Measurements from ENCODE around the gene TMUB2.
A peak's percentile ranks its signal among the peaks of the same experiment; 100 is the strongest.

Gene TMUB2

DNA sequence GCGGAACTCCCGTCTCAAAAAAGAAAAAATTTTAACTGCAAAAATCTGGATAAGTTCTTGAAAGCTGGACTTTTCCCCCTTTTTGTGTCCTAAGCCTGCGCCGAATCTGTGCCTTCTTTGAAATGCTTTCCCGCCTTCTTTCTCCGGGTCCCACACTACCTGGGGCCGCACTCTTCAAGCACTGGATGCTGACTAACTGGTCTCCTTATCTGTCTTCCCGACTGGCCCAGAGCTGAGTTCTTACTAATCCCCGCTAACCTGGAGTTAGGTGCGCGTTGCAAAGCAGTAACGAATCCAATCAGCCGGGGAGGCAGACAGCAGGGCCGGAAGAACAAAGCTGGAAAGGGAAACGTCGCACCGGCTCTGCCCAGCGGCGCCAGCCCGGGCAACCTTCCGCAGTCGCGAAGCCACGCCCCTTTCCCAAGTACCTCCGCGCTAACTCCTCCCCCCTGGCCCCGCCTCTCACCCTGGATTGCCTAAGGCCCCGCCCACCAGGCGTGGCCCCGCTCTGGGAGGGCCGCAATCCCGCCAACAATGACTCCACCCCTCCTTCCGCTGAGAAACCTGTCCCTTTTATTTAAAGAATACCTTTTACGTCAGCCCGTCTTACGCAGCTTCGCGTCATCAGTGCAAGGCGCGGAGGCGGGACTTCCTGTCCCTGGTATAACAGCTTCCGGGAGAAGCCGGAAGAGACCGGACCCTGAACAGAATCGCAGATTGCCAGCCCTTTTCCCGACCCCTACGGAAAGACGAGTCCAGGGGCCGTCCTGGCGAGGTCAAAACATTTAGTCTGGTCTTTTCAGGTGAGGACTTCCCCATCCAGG lies at the start of gene TMUB2 (continued):
- TF ChIP-seq ZNF335 (tag by site-specific recombination; conservative IDR thresholded peaks at IDR 0.05) (peak; percentile 90), ZSCAN23 (tag by site-specific recombination; IDR thresholded peaks at IDR 0.05) (0 out of 2 replicates have a peak, but pooled peaks have one; percentile 2), ZNF501 (tag by site-specific recombination; IDR thresholded peaks at IDR 0.05) (peak; percentile 79; the same call in 1 of the 2 replicates), ZNF121 (tag by site-specific recombination; IDR thresholded peaks at IDR 0.05) (peak; percentile 99), ZFP37 (tag by site-specific recombination; IDR thresholded peaks at IDR 0.05) (peak; percentile 65; the same call in 1 of the 2 replicates), SP3 (tag by site-specific recombination; IDR thresholded peaks at IDR 0.05) (peak; percentile 99), ZNF155 (tag by site-specific recombination; IDR thresholded peaks at IDR 0.05) (no peak), ZNF221 (tag by site-specific recombination; IDR thresholded peaks at IDR 0.05; ENCODE audit: borderline replicate concordance) (no peak), TCF7L2 (IDR thresholded peaks at IDR 0.05; ENCODE audit: borderline replicate concordance, low read depth, low read length) (no peak), ZNF670 (tag by site-specific recombination; IDR thresholded peaks at IDR 0.05; ENCODE audit: low read depth) (no peak), ZBTB8A (tag by site-specific recombination; IDR thresholded peaks at IDR 0.05) (peak; percentile 65), ZNF2 (tag by site-specific recombination; IDR thresholded peaks at IDR 0.05) (peak; percentile 69), SP2 (tag by site-specific recombination; IDR thresholded peaks at IDR 0.05) (peak; percentile 95), ZXDB (tag by site-specific recombination; IDR thresholded peaks at IDR 0.05) (peak; percentile 93), ZEB2 (tag by site-specific recombination; IDR thresholded peaks at IDR 0.05) (peak; percentile 76; the same call in 1 of the 2 replicates)
- TF ChIP-seq, protein P1, sequence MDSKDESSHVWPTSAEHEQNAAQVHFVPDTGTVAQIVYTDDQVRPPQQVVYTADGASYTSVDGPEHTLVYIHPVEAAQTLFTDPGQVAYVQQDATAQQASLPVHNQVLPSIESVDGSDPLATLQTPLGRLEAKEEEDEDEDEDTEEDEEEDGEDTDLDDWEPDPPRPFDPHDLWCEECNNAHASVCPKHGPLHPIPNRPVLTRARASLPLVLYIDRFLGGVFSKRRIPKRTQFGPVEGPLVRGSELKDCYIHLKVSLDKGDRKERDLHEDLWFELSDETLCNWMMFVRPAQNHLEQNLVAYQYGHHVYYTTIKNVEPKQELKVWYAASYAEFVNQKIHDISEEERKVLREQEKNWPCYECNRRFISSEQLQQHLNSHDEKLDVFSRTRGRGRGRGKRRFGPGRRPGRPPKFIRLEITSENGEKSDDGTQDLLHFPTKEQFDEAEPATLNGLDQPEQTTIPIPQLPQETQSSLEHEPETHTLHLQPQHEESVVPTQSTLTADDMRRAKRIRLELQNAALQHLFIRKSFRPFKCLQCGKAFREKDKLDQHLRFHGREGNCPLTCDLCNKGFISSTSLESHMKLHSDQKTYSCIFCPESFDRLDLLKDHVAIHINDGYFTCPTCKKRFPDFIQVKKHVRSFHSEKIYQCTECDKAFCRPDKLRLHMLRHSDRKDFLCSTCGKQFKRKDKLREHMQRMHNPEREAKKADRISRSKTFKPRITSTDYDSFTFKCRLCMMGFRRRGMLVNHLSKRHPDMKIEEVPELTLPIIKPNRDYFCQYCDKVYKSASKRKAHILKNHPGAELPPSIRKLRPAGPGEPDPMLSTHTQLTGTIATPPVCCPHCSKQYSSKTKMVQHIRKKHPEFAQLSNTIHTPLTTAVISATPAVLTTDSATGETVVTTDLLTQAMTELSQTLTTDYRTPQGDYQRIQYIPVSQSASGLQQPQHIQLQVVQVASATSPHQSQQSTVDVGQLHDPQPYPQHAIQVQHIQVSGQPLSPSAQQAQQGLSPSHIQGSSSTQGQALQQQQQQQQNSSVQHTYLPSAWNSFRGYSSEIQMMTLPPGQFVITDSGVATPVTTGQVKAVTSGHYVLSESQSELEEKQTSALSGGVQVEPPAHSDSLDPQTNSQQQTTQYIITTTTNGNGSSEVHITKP (tag by site-specific recombination; IDR thresholded peaks at IDR 0.05): peak; percentile 55
- TF ChIP-seq, protein P2, sequence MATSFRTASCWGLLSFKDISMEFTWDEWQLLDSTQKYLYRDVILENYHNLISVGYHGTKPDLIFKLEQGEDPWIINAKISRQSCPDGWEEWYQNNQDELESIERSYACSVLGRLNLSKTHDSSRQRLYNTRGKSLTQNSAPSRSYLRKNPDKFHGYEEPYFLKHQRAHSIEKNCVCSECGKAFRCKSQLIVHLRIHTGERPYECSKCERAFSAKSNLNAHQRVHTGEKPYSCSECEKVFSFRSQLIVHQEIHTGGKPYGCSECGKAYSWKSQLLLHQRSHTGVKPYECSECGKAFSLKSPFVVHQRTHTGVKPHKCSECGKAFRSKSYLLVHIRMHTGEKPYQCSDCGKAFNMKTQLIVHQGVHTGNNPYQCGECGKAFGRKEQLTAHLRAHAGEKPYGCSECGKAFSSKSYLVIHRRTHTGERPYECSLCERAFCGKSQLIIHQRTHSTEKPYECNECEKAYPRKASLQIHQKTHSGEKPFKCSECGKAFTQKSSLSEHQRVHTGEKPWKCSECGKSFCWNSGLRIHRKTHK (tag by site-specific recombination; IDR thresholded peaks at IDR 0.05): no peak
- TF ChIP-seq, protein P3, sequence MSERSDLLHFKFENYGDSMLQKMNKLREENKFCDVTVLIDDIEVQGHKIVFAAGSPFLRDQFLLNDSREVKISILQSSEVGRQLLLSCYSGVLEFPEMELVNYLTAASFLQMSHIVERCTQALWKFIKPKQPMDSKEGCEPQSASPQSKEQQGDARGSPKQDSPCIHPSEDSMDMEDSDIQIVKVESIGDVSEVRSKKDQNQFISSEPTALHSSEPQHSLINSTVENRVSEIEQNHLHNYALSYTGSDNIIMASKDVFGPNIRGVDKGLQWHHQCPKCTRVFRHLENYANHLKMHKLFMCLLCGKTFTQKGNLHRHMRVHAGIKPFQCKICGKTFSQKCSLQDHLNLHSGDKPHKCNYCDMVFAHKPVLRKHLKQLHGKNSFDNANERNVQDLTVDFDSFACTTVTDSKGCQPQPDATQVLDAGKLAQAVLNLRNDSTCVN (tag by site-specific recombination; optimal IDR thresholded peaks at IDR 0.05): peak; percentile 50
- TF ChIP-seq, protein P4, sequence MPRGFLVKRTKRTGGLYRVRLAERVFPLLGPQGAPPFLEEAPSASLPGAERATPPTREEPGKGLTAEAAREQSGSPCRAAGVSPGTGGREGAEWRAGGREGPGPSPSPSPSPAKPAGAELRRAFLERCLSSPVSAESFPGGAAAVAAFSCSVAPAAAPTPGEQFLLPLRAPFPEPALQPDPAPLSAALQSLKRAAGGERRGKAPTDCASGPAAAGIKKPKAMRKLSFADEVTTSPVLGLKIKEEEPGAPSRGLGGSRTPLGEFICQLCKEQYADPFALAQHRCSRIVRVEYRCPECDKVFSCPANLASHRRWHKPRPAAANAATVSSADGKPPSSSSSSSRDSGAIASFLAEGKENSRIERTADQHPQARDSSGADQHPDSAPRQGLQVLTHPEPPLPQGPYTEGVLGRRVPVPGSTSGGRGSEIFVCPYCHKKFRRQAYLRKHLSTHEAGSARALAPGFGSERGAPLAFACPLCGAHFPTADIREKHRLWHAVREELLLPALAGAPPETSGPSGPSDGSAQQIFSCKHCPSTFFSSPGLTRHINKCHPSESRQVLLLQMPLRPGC (tag by site-specific recombination; IDR thresholded peaks at IDR 0.05): 0 out of 2 replicates have a peak, but pooled peaks have one; percentile 17
- TF ChIP-seq, protein P5, sequence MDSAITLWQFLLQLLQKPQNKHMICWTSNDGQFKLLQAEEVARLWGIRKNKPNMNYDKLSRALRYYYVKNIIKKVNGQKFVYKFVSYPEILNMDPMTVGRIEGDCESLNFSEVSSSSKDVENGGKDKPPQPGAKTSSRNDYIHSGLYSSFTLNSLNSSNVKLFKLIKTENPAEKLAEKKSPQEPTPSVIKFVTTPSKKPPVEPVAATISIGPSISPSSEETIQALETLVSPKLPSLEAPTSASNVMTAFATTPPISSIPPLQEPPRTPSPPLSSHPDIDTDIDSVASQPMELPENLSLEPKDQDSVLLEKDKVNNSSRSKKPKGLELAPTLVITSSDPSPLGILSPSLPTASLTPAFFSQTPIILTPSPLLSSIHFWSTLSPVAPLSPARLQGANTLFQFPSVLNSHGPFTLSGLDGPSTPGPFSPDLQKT (IDR thresholded peaks at IDR 0.05; ENCODE audit: borderline replicate concordance, low read depth, low read length): 0 out of 2 replicates have a peak, but pooled peaks have one; percentile 20
- TF ChIP-seq, protein P6, sequence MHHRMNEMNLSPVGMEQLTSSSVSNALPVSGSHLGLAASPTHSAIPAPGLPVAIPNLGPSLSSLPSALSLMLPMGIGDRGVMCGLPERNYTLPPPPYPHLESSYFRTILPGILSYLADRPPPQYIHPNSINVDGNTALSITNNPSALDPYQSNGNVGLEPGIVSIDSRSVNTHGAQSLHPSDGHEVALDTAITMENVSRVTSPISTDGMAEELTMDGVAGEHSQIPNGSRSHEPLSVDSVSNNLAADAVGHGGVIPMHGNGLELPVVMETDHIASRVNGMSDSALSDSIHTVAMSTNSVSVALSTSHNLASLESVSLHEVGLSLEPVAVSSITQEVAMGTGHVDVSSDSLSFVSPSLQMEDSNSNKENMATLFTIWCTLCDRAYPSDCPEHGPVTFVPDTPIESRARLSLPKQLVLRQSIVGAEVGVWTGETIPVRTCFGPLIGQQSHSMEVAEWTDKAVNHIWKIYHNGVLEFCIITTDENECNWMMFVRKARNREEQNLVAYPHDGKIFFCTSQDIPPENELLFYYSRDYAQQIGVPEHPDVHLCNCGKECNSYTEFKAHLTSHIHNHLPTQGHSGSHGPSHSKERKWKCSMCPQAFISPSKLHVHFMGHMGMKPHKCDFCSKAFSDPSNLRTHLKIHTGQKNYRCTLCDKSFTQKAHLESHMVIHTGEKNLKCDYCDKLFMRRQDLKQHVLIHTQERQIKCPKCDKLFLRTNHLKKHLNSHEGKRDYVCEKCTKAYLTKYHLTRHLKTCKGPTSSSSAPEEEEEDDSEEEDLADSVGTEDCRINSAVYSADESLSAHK (tag by site-specific recombination; IDR thresholded peaks at IDR 0.05): no peak

Measured in HEK293 (cell line).